Activated CD8-positive, alpha-beta memory T cell treated with anti-CD3 and anti-CD28 coated beads, Interleukin-2, amount 50 U/mL, for 1 hour (primary cell): ENCODE data around the gene FOXG1.

Source experiments
- DNase-seq: peaks from one replicate; pipeline ENCODE4 v3.0.0-alpha.2; 2020; ENCODE audit errors: extremely low read depth

FOXG1 gene

GRCh38 chr14:28761438-28762291 is 4.9 kb upstream of the FOXG1 start:
- DNase-seq: no peak

- DNase-seq: no peak
Measured at GRCh38 chr14:28762303-28762954, 4.2 kb upstream of the FOXG1 start.

GRCh38 chr14:28762955-28763326 is 3.6 kb upstream of the FOXG1 start:
- no peak for DNase-seq

DNA sequence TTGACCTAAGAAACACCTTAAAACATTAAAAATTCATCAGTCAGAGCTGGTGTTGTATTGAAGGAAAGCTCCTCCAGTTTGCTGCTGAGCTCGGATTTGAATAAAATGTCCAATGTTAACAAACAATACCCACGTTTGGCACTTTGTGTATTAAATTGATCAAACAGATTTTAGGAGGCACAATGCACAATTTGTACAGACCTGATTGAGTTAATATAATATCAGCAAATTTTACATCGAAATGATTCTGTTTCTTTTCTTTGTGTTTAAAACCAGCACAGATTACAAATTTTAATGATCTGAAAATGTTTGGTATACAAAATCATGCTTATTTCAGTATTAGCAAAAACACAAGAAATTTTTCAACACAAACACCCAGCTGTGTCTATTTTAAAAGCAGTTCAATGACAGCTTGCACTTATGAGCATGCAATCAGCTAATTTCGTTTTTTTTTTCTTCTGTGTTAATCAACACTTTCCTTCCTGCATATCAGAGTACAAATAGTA is 2.8 kb upstream of the FOXG1 start:
- no peak for DNase-seq

DNA sequence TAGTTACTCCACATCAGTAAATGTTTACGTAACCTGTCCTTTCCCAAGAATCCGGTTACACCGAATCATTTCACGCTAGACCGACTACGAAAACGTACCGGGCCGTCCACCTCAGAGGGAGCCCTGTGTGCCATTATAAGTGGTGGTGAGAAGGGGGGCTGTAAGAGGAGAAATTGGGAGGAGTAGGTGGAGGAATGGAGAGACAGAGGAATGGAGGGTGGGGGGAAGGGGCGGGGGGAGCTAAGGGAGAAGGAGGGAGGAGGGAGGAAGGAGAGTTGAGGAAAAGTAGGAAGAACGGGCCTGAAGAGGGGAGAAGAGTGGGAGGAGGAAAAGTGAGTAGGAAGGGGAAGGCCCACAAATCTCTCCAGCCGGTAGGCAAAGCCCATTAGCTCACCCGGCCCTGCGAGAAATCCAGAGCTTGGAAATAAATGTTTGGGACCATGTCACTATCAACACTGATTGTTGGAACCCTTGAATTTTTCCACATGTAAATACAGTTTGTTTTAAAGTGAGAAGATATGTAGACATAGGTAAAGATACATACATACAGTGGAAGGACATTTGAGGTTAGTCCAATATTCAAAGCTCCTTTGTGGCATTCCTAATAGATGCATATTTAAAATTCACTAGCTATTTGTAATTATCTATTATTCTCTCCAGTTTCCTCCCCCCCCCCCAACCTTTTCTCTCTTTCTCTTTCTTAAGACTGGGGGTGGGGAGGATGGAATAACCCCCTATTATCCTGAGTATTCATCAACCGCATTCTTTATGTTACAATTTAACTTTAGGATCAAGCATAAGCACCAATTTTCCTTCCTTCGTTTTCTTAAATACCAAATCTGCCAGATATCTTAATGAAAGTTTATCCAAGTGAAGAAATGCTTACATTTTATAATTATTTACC is 2.1 kb upstream of the FOXG1 start:
- DNase-seq: no peak

- no peak for DNase-seq
Measured at GRCh38 chr14:28765169-28765830, 1.3 kb upstream of the FOXG1 start.

- DNase-seq: no peak
Measured at GRCh38 chr14:28765831-28766468, 637 bp upstream of the FOXG1 start.

GRCh38 chr14:28767030-28767852 is 654 bp downstream of the FOXG1 start:
- DNase-seq: no peak

GRCh38 chr14:28767853-28768741 is 1.5 kb downstream of the FOXG1 start:
- no peak for DNase-seq

- no peak for DNase-seq
Measured at GRCh38 chr14:28769276-28769880, 2.8 kb downstream of the FOXG1 start.

DNA sequence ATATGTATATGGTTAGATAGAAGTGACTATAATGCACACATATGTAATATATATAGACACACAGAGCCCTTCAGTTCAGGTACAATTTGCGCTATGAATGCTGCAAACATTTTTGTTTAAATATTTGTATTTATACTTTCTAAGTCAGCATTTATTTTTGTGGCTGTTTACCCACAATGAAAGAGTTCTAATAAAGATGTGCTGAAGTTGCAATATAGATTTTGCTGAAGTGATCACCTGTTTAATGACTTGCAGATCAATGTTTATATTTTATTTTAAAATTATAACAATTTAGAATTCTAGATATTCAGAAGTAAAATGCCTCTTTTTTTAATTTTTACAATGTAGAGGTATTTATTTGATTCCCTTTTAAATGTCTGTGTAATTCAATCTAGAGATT is 3.5 kb downstream of the FOXG1 start:
- no peak for DNase-seq

DNA sequence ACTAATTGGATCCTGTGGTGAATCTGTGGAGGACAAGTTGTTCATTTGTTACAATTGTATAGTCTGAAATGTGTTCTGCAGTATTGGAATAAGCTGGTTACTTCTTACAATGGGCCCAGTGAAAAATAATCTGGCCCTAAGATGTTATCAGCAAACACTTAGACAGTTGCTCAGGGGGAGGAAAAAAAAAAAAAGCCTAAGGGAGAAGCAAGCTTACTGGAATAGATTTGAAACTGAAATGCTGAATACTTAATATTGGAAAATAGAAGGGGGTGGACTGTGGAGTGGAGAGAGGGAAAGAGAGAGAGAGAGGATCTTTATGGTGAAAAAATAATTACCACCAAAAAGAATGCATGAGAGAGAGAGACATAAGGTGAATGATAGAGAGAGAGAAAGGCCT is 4.0 kb downstream of the FOXG1 start:
- DNase-seq: no peak

- no peak for DNase-seq
Measured at GRCh38 chr14:28771168-28771567, 4.6 kb downstream of the FOXG1 start.

- DNase-seq: no peak
Measured at GRCh38 chr14:28772613-28773012, 6.0 kb downstream of the FOXG1 start.

DNA sequence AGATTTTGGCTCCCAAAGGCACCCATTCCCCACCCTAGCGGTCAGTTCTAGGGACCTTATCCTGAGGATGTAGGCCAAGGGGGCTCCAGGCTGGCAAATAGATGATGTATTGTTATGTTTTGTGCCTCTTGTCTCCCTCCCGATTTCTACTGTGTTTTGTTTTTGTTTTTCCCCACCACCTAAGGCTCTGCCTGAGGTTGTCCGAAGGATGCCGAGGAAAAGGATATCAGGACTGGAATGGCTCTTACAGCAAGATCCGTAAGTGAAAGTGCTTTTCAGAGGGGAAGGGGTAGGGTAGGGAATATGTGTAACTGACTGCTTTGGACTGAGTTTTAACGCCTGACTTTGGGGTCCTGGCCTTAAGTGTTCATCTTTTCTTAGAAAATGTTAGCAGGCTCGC is 6.6 kb downstream of the FOXG1 start:
- no peak for DNase-seq

DNA sequence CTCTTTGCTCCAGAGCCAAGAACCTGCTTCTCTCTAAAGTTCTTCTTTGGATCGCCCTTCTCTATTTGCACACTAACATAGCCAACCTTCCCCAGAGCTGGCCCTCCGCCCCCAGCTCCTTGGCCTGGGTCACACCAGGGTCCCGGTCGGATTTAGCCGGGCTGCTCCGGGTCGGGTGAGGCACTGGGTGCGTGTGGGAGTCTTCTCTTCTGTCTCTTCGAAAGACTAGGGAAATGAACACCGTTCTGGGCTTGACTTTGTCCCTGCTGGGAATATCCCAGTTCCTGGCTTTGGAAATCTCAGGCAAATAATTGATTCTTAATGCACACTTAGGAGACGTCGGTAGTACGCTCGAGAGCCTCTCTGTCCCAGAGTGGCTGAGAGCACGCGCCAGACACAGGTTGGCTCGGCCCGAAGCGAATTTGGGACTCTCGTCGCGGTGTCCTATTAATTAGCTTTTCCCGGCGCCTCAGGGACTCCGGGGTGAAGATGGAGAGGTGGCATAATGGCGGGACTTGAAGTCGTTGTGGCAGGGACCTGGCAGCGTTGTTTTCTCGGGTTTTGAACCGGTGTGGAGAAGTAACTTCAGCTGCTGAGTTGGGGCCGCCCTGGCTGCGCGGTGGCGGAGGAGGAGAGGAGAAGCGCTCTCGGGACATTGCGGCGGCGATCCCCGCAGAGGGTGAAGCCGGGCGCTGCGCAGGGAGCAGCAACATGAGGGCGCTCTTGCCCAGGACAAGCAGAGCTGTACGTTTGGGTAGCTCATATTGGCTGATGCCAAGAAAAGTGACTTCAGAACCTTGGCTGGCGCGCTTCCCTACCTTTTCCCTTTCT is 7.5 kb downstream of the FOXG1 start:
- no peak for DNase-seq

DNA sequence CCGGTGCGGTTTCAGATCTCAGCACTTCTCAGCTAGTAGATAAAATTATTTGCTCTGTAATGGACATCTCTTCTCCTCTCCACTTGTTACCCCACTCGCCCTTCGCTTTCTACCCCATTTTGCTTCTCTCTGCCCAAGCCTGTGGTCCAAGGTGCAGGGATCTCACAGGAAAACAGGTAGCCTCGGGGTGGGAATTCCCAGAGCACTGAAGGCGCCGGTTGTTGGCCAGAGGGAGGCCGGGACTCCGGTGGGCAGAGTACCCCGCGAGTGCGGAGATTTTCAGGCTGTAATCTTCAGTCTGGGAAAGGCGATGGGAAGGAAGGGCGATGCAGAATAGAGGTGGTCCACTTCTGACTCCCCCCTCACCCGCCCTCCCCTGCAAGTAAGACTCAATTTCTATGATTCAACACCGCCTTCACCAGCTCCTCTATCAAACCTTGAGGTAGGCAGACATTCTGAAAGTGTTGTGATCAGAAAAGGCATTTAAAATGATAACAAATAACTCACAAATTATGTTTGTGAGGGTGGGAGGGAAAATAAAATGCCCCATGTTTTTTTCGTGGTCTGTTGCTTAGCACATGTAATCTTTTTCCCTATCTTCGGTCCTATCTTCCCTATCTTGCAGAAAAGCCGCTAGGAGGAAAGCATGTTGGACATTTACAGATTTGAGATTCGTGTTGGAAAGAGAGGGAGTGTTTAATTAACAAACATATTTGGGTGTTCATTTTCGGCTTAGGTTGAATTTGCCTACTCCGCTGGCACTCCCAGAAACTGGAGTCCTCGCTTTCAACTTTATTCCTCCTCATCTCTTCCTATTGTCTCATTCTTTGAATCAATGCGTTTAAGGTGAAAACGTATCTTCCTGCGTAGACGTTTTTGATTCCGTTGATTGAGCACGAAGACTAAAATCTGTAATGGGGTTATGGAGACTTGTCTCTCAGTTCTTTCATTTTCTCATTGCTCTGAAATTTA is 8.5 kb downstream of the FOXG1 start:
- DNase-seq: no peak
